DND-41 (cell line): ENCODE results near the gene SAP25.
A peak's percentile ranks its signal among the peaks of the same experiment; 100 is the strongest.

Source experiments
- ATAC-seq: fragments of 200-7000 bp; cut with Tn5 transposase; 3 replicates; pipeline ENCODE4 v1.9.1; 2021; ENCODE audit warnings: low read depth; ENCODE audit not compliant: insufficient read depth
- DNase-seq: peaks from one replicate; pipeline ENCODE4 v3.0.0-alpha.2; 2020
- H2AFZ ChIP-seq: 2 replicates; pipeline ENCODE4 v1.6.0; 2012; ENCODE audit warnings: low read depth, low read length
- H3K27ac ChIP-seq: 2 replicates; pipeline ENCODE4 v1.5.1; 2012; ENCODE audit warnings: low read length, inconsistent platforms
- H3K27me3 ChIP-seq: fragments of 200-600 bp; sonication (generic); 2 replicates; pipeline ENCODE4 v1.6.0; 2012; ENCODE audit warnings: low read length, mild to moderate bottlenecking, inconsistent platforms; ENCODE audit not compliant: insufficient read depth, poor library complexity
- H3K36me3 ChIP-seq: 2 replicates; pipeline ENCODE4 v1.5.1; 2012; ENCODE audit warnings: low read length, inconsistent platforms; ENCODE audit not compliant: insufficient read depth
- H3K4me1 ChIP-seq: 2 replicates; pipeline ENCODE4 v1.5.1; 2012; ENCODE audit warnings: mild to moderate bottlenecking, low read length; ENCODE audit not compliant: insufficient read depth
- H3K4me2 ChIP-seq: 2 replicates; pipeline ENCODE4 v1.6.0; 2012; ENCODE audit warnings: mild to moderate bottlenecking, moderate library complexity, low read length, inconsistent platforms; ENCODE audit not compliant: insufficient read depth
- H3K4me3 ChIP-seq, 2 experiments: fragments of 200-600 bp in 1 of 2; shearing (Covaris generic) in 1 of 2; 2 replicates each; pipeline ENCODE4 v1.5.1; 2012 to 2016; ENCODE audit warnings: inconsistent platforms in 2 of 2, low read length in 2 of 2, mild to moderate bottlenecking in 2 of 2, low read depth in 1 of 2, moderate library complexity in 1 of 2
- H3K79me2 ChIP-seq: 2 replicates; pipeline ENCODE4 v1.6.0; 2012; ENCODE audit warnings: low read length, inconsistent platforms; ENCODE audit not compliant: insufficient read depth
- H3K9ac ChIP-seq: 2 replicates; pipeline ENCODE4 v1.6.0; 2012; ENCODE audit warnings: low read depth, mild to moderate bottlenecking, inconsistent platforms, low read length, moderate library complexity
- H3K9me3 ChIP-seq: 2 replicates; pipeline ENCODE4 v1.5.1; 2012; ENCODE audit warnings: low read length, moderate library complexity, mild to moderate bottlenecking, inconsistent platforms; ENCODE audit not compliant: insufficient read depth, severe bottlenecking
- H4K20me1 ChIP-seq: 2 replicates; pipeline ENCODE4 v1.6.0; 2012; ENCODE audit warnings: low read length; ENCODE audit not compliant: insufficient read depth
- EZH2 ChIP-seq: IDR thresholded peaks from 3 replicates; pipeline ENCODE4 v1.6.1; 2012; ENCODE audit warnings: borderline replicate concordance, low read depth, mild to moderate bottlenecking, moderate library complexity, low read length, inconsistent platforms; ENCODE audit not compliant: severe bottlenecking
- TF ChIP-seq, protein P1 (sequence below): IDR thresholded peaks from 2 replicates; pipeline ENCODE4 v1.5.1; 2012; ENCODE audit warnings: borderline replicate concordance, low read length, moderate library complexity, mild to moderate bottlenecking; ENCODE audit not compliant: poor library complexity, severe bottlenecking; ENCODE audit errors: extremely low read depth

SAP25 gene

DNA sequence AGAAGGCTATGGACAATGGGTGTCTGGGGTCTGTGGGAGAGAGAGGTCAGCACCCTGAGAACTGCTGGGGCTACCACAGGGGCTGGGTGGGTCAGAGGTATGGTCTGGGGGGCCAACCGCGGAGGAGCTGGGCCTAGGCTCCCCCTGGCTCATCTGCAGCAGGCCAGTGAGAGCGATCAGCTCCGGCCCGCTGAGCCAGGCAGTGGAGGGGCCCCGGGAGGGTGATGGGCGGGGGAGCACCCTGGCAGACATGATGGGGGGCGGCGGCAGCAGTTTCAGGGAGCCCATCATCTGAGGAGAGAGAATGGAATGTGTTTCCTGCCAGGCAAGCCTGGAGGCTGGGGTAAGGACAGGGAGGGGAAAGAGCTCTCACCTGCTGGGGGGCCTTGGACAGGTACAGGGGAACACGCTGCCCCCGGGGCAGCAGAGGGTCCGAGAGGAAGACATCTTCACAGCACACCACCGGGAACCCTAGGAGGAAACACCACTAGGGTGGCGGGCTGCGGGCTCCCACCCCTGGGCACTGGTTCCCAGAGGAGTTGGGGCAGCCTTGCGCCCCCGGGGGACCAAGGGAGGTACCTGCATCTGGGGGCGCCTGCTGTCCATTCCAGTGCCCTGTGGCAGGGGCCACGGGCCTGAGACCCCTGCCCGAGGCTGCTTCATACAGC lies 1.3 kb downstream of the SAP25 start:
- TF ChIP-seq EZH2: no peak
- TF ChIP-seq, protein P1, sequence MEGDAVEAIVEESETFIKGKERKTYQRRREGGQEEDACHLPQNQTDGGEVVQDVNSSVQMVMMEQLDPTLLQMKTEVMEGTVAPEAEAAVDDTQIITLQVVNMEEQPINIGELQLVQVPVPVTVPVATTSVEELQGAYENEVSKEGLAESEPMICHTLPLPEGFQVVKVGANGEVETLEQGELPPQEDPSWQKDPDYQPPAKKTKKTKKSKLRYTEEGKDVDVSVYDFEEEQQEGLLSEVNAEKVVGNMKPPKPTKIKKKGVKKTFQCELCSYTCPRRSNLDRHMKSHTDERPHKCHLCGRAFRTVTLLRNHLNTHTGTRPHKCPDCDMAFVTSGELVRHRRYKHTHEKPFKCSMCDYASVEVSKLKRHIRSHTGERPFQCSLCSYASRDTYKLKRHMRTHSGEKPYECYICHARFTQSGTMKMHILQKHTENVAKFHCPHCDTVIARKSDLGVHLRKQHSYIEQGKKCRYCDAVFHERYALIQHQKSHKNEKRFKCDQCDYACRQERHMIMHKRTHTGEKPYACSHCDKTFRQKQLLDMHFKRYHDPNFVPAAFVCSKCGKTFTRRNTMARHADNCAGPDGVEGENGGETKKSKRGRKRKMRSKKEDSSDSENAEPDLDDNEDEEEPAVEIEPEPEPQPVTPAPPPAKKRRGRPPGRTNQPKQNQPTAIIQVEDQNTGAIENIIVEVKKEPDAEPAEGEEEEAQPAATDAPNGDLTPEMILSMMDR: no peak
- no peaks in the 10 kb centered on the region for H3K79me2 ChIP-seq
- H2AFZ ChIP-seq: no peak overlapping the region
- no peak overlapping the region for H3K27ac ChIP-seq
- H3K4me1 ChIP-seq: peaks cover 24% of the 10 kb centered on the region
- ATAC-seq: no peak
- no peak for DNase-seq
- H3K27me3 ChIP-seq: peaks cover 9% of the 10 kb centered on the region
- H4K20me1 ChIP-seq: peaks cover 28% of the 10 kb centered on the region
- no peak overlapping the region for H3K9ac ChIP-seq
- H3K4me2 ChIP-seq: no peak overlapping the region
- no peak overlapping the region for H3K4me3 ChIP-seq
- H3K36me3 ChIP-seq: peaks cover 44% of the 10 kb centered on the region
- no peaks in the 10 kb centered on the region for H3K9me3 ChIP-seq

DNA sequence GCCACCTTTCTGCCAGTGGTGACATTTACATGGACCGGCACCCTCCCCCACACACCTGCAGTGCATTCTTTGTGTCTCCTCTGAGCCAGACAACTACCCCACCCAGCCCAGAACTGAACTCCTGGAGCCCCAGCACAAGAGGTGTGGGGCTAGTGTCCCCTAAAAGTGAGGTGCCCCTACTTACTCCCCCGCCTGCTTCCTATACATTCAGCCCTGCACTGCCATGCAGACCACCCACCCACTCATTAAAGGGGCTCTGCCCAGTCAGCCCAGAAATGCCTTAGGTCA lies 1.9 kb downstream of the SAP25 start:
- H3K36me3 ChIP-seq: peaks cover 38% of the 10 kb centered on the region
- no peaks in the 10 kb centered on the region for H3K9me3 ChIP-seq
- H3K27me3 ChIP-seq: peaks cover 9% of the 10 kb centered on the region
- no peak overlapping the region for H3K4me2 ChIP-seq
- no peak for DNase-seq
- no peaks in the 10 kb centered on the region for H3K79me2 ChIP-seq
- no peak overlapping the region for H3K4me3 ChIP-seq
- ATAC-seq: no peak
- no peak overlapping the region for H3K9ac ChIP-seq
- no peak overlapping the region for H2AFZ ChIP-seq
- TF ChIP-seq EZH2: no peak
- TF ChIP-seq, protein P1: no peak
- peaks cover 31% of the 10 kb centered on the region for H4K20me1 ChIP-seq
- peaks cover 24% of the 10 kb centered on the region for H3K4me1 ChIP-seq
- H3K27ac ChIP-seq: no peak overlapping the region

DNA sequence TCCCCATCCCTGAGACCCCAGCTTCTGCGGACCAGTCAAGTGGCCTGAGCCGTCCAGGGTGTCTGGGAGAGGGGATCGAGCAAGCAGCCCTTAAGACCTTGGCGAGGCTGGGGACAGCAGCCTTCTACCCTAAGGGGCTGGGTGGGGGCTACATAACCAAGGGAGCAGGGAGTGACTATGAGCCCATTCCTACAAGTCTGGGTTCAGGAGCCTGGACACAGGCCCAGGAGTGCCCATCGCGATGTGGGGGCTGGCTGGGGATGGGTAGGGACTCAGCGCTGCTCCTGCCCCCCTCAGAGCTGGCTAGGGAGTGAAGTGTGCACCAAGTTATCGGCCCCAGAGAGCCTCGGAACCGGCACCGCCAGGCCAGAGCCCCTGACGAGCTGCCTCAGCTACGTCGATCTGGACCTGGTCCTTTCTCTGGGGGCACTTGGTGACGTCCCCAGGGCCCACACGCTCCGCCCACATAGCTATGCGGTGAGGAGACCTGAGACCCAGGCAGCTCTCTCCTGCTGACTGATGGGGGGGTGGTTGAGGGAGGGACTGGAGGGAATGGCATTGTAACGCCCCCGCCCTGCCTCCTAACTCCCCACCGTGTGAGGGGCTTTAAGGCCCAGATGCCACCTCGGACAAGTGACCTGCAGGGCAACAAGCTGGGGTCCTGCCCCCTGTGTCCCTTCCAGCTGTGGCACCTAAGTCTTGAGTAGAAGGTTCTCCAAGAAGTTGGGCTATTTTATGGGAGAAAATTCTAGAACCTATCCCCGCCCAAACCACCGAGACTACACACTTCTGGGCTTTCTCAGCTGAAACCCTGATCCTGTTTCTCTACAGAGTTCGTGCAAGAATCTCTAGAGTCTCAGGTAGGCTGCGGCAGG lies 2.5 kb downstream of the SAP25 start:
- TF ChIP-seq, protein P1: no peak
- no peak for TF ChIP-seq EZH2
- DNase-seq (no peak), ATAC-seq (no peak)
- Histone ChIP-seq H3K27ac (no peak overlapping the region), H3K4me1 (peaks cover 24% of the 10 kb centered on the region), H3K4me3 (no peak overlapping the region), H4K20me1 (peaks cover 31% of the 10 kb centered on the region), H3K9me3 (no peaks in the 10 kb centered on the region), H3K79me2 (no peaks in the 10 kb centered on the region), H3K9ac (no peak overlapping the region), H2AFZ (no peak overlapping the region), H3K36me3 (peaks cover 32% of the 10 kb centered on the region), H3K27me3 (peaks cover 9% of the 10 kb centered on the region), H3K4me2 (peak overlapping the region; percentile 76; the same call in 1 of the 2 replicates)
